ENCODE measurements around the gene MSI1. TPM values are rescaled to one million over a fixed set of nuclear protein-coding genes. Genes with fewer than 3 reads are reported as not detected.

The MSI1 gene
- total and polyA plus RNA-seq, 12 donors = 1.1 to 9.6 (median 5.5) TPM

GRCh38 chr12:120399531-120399930 is 30.6 kb upstream of the MSI1 start:
- no peak overlapping the region for H3K27ac ChIP-seq
- peaks cover 0 to 51% (median 33%) of the 10 kb centered on the region in 7 donors for H3K27me3 ChIP-seq
- H3K4me3 ChIP-seq = no peak overlapping the region
- H3K4me1 ChIP-seq = peaks cover 0 to 6% (median 0%) of the 10 kb centered on the region in 9 donors
- DNase-seq (no peak), ATAC-seq (no peak)
- 71 to 72% methylated on average over 5 of the region's 5 CpGs for WGBS, 2 donors
- no peak for TF ChIP-seq CTCF (IDR thresholded peaks at IDR 0.05)
- H3K9me3 ChIP-seq = no peaks in the 10 kb centered on the region
- H3K36me3 ChIP-seq = no peaks in the 10 kb centered on the region
- intact Hi-C loops (cut with DNase I) = no loop called here

GRCh38 chr12:120397824-120398540 is 29.0 kb upstream of the MSI1 start:
- WGBS, 2 donors = 54 to 66% methylated on average over 29 to 33 of the region's 33 CpGs
- no peaks in the 10 kb centered on the region for H3K9me3 ChIP-seq
- peaks cover 0 to 58% (median 39%) of the 10 kb centered on the region in 7 donors for H3K27me3 ChIP-seq
- no peak overlapping the region for H3K27ac ChIP-seq
- ATAC-seq (no peak), DNase-seq (no peak)
- no peaks in the 10 kb centered on the region for H3K36me3 ChIP-seq
- no peak for TF ChIP-seq CTCF (IDR thresholded peaks at IDR 0.05)
- peaks cover 0 to 6% (median 0%) of the 10 kb centered on the region in 9 donors for H3K4me1 ChIP-seq
- no peak overlapping the region for H3K4me3 ChIP-seq
- intact Hi-C loops (cut with DNase I) = no loop called here

GRCh38 chr12:120394483-120395367 is 25.8 kb upstream of the MSI1 start:
- H3K9me3 ChIP-seq = no peaks in the 10 kb centered on the region
- peaks cover 0 to 52% (median 39%) of the 10 kb centered on the region in 7 donors for H3K27me3 ChIP-seq
- no peaks in the 10 kb centered on the region for H3K4me1 ChIP-seq
- H3K36me3 ChIP-seq = no peaks in the 10 kb centered on the region
- intact Hi-C loops (cut with DNase I) = no loop called here
- no peak overlapping the region for H3K27ac ChIP-seq
- no peak for DNase-seq
- WGBS, 2 donors = 36 to 41% methylated on average over 18 of the region's 18 CpGs
- no peak overlapping the region for H3K4me3 ChIP-seq
- no peak for ATAC-seq
- TF ChIP-seq CTCF (IDR thresholded peaks at IDR 0.05) = no peak

DNA sequence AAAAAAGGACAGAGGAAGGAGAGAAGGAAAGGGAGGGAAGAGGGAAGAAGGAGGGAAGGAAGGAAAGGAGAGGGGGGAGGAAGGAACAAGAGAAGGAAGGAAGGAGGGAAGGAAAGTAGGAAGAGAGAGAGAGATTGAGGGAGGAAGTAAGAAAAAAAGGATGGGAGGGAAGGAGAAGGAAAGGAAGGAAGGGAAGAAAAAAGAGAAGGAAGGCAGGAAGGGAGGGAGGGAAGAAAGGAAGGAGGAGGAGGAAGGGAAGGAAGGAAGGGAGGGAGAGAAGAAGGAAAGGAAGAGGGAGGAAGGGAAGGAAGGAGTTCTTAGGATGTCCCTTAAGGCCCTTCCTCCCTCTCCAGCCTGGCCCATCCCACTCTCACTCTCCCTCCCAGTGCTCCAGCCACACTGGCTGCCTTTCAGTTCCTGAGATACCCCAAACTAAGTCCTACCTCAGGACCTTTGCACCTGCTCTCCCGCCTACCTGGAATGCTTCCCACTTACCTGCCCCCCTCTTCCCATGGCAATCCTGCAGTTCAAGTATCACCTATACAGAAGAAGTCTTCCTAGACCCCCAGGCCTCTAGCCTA is 21.7 kb upstream of the MSI1 start:
- DNase-seq (no peak), ATAC-seq (no peak)
- H3K9me3 ChIP-seq = no peaks in the 10 kb centered on the region
- H3K4me3 ChIP-seq = no peak overlapping the region
- H3K27me3 ChIP-seq = peaks cover 0 to 46% (median 27%) of the 10 kb centered on the region in 7 donors
- no peak for TF ChIP-seq CTCF (IDR thresholded peaks at IDR 0.05)
- H3K36me3 ChIP-seq = no peaks in the 10 kb centered on the region
- WGBS, 2 donors = 100% methylated on average over 1 of the region's 1 CpG
- intact Hi-C loops (cut with DNase I) = no loop called here
- H3K27ac ChIP-seq = no peak overlapping the region
- no peaks in the 10 kb centered on the region for H3K4me1 ChIP-seq
